Lung (tissue), 12 donors: Measurements from ENCODE around the gene PGP. TPM values are rescaled to one million over a fixed set of nuclear protein-coding genes. Genes with fewer than 3 reads are reported as not detected.

Experiments
- ATAC-seq: fragments of 200-7000 bp; cut with Tn5 transposase; one replicate; pipeline ENCODE4 v1.9.1; 2020; ENCODE audit warnings: moderate number of reproducible peaks; ENCODE audit not compliant: insufficient read depth, low FRiP score
- DNase-seq, 3 donors: peaks; one replicate each; pipeline ENCODE4 v3.0.0-alpha.2; 2013 to 2017
- H3K27ac ChIP-seq, 2 donors: one replicate each; pipeline ENCODE4 v1.5.1; 2013; ENCODE audit warnings: mild to moderate bottlenecking in 2 of 2, moderate library complexity in 2 of 2, control low read depth in 1 of 2, inconsistent platforms in 1 of 2, low read depth in 1 of 2, low read length in 1 of 2
- H3K27me3 ChIP-seq, 3 donors: one replicate each; pipeline ENCODE4 v1.5.1; 2013; ENCODE audit warnings: low read length in 2 of 3; ENCODE audit not compliant: control insufficient read depth in 3 of 3, insufficient read depth in 3 of 3
- H3K36me3 ChIP-seq, 4 donors: one replicate each; pipeline ENCODE4 v1.5.1; 2013; ENCODE audit warnings: low read length in 4 of 4, mild to moderate bottlenecking in 1 of 4, moderate library complexity in 1 of 4; ENCODE audit not compliant: control insufficient read depth in 4 of 4, insufficient read depth in 4 of 4
- H3K4me1 ChIP-seq, 5 donors: one replicate each; pipeline ENCODE4 v1.5.1; 2013; ENCODE audit warnings: low read length in 5 of 5, mild to moderate bottlenecking in 2 of 5, moderate library complexity in 1 of 5; ENCODE audit not compliant: control insufficient read depth in 5 of 5, insufficient read depth in 5 of 5
- H3K4me3 ChIP-seq: one replicate; pipeline ENCODE4 v1.5.1; 2013; ENCODE audit warnings: mild to moderate bottlenecking, control low read depth, moderate library complexity
- H3K9ac ChIP-seq, 2 donors: one replicate each; pipeline ENCODE4 v1.5.1; 2013; ENCODE audit warnings: low read length in 2 of 2, control low read depth in 1 of 2; ENCODE audit not compliant: insufficient read depth in 1 of 2
- H3K9me3 ChIP-seq, 4 donors: one replicate each; pipeline ENCODE4 v1.5.1; 2013; ENCODE audit warnings: low read length in 3 of 4, mild to moderate bottlenecking in 1 of 4, moderate library complexity in 1 of 4; ENCODE audit not compliant: control insufficient read depth in 4 of 4, insufficient read depth in 3 of 4
- CTCF ChIP-seq: IDR thresholded peaks from 2 replicates; pipeline ENCODE4 v1.5.1; 2012; ENCODE audit warnings: mild to moderate bottlenecking; ENCODE audit errors: control extremely low read depth, extremely low read depth
- WGBS, 2 donors: extraction: QIAGEN DNeasy Blood & Tissue Kit; methylation state at CpG; one replicate each; pipeline ENCODE4 v1.1.7; 2013; 5-methylcytosine and 5-hydroxymethylcytosine counted together
- polyA plus RNA-seq, 2 donors: library from polyadenylated mRNA; stranded (reverse); fragments of 200-250 nt; gene quantifications; one replicate each; pipeline ENCODE4 v1.2.1, GENCODE V29; 2013
- total RNA-seq, 2 donors: library from RNA; depleted of rRNA in 1 of 2; stranded (reverse); fragments of >200 nt in 1 of 2; gene quantifications; one replicate each; pipeline ENCODE4 v1.2.1, GENCODE V29; 2014 to 2021
- donor health status: control.
- donor health status: control.
- donor health status: Bipolar disorder and iron deficiency.
- donor health status: healthy.
- donor health status: DM: yes; HTN: yes; CAD: no.

Gene PGP
- total and polyA plus RNA-seq, 4 donors = 3.8 to 20.9 (median 13.7) TPM

GRCh38 chr16:2212362-2213324 lies 2.0 kb downstream of the PGP start:
- TF ChIP-seq CTCF = no peak
- Histone ChIP-seq H3K4me1 (peaks cover 0 to 20% (median 9%) of the 10 kb centered on the region in 5 donors), H3K27me3 (no peaks in the 10 kb centered on the region), H3K9me3 (no peaks in the 10 kb centered on the region), H3K27ac (peak overlapping the region; percentile 76 to 95), H3K9ac (no peak overlapping the region), H3K36me3 (peaks cover 0 to 25% (median 4%) of the 10 kb centered on the region in 4 donors), H3K4me3 (no peak overlapping the region)
- ATAC-seq (no peak), DNase-seq (no peak)
- 49 to 61% methylated on average over 19 of the region's 19 CpGs for WGBS, 2 donors

GRCh38 chr16:2211923-2212347 lies 2.7 kb downstream of the PGP start:
- Histone ChIP-seq H3K27ac (peak overlapping the region; percentile 58 to 76), H3K9ac (no peak overlapping the region), H3K4me1 (peaks cover 0 to 20% (median 9%) of the 10 kb centered on the region in 5 donors), H3K27me3 (no peaks in the 10 kb centered on the region), H3K4me3 (no peak overlapping the region), H3K9me3 (no peaks in the 10 kb centered on the region), H3K36me3 (peaks cover 0 to 32% (median 4%) of the 10 kb centered on the region in 4 donors)
- 82 to 89% methylated on average over 11 of the region's 11 CpGs for WGBS, 2 donors
- ATAC-seq = no peak
- no peak for TF ChIP-seq CTCF
- DNase-seq = no peak

- TF ChIP-seq CTCF = no peak
Observed at GRCh38 chr16:2210386-2211365, 4.0 kb downstream of the PGP start, which contains the start of gene BRICD5. TSS of gene BRICD5 (minus strand) at chr16:2210863. CDS start at chr16:2210833, 30 bp downstream.

More at GRCh38 chr16:2210386-2211365, 4.0 kb downstream of the PGP start, which contains the start of gene BRICD5:
- Histone ChIP-seq H3K9ac (no peak within 1 kb of the TSS), H3K9me3 (no peaks in the 10 kb centered on the region), H3K36me3 (peaks cover 0 to 35% (median 4%) of the 10 kb centered on the region in 4 donors), H3K27me3 (no peaks in the 10 kb centered on the region), H3K27ac (peak within 1 kb of the TSS in 1 of 2 donors; percentile 76), H3K4me1 (peaks cover 4 to 28% (median 12%) of the 10 kb centered on the region in 5 donors), H3K4me3 (no peak within 1 kb of the TSS)
- ATAC-seq (no peak), DNase-seq (no peak)
- WGBS, 2 donors = 82 to 83% methylated on average over 24 of the region's 24 CpGs
